ENCODE results near the gene FGGY.
"Not testable (repeated sequence)": the region's sequence is repeated elsewhere in the genome, so short reads cannot be mapped to it uniquely, and the experiment has no call there.

Gene FGGY

DNA sequence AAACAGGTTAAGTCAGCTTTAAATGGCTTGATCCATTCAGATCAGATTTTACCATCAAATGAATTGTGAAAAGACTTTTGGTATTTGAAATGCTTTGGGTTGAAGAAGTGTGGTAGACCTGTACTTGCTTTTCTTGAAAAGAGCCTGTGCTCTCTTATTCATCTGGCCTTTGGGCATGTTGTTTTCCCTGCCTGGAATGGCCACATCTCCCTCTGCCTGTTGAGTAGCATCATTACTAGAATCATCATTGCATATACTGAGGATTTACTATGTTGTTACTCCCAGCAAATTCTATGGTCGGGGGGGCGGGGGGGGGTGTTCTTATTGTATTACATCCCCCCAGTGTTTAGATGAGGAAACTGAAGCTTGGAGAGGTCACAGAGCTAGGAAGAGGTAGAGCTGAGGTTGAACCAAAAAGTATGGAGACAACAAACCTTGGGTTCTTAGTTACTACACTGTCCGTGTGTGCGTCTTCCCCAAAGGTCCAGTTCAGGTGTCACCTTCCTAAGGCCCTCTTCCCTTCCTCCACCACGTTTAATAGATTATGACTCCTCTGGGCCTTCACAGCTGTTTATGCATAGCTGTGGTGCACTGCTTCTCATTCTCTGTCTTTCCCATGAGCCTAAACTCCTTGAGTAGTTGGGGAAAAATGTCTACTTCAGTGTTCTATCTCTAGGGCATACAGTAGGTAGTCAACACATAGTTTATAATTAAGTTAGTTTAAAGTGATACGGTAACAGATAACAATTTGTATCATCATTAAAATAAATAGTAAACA, 271.5 kb downstream of the FGGY start:
- DNase-seq: no peak

DNA sequence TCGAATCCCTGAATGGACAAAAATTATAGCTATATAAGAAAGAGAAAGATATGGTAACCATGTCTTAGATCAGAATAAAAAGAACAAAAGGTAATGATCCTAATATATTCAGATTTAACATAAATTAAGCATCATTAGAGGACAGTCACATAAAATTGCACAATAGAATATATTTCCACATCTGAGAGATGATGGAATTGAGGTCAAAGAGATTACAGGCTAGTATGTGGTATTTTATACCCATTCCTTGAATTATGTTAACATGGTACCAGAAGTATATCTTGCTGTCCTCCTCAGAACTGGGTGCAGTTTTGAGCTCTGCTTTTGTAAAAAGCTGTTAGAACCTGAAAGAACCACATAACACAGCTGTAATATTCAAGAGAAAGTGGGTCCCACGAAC, 272.3 kb downstream of the FGGY start:
- DNase-seq: no peak

DNA sequence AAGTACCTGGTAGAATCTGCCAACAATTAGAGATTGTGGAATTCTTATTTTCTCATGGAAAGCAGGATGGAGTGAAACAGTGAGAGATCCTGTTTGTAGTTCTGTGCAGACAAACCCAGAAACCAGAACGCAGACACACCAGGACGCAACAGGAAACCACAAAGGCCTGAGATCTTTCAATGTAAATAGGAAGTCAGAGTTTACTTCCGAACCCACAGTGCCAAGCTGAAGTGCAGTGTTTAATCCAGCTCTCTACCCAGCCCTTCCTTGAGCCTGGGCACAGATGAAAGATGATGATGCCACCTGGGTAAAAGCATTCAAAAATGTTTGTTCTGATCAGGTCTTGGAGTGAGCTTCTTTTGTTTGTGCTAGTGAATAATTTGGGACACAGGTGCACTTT, 273.6 kb downstream of the FGGY start:
- DNase-seq: peak in 4 of 56 donors; percentile 0 to 30 (median 8)

DNA sequence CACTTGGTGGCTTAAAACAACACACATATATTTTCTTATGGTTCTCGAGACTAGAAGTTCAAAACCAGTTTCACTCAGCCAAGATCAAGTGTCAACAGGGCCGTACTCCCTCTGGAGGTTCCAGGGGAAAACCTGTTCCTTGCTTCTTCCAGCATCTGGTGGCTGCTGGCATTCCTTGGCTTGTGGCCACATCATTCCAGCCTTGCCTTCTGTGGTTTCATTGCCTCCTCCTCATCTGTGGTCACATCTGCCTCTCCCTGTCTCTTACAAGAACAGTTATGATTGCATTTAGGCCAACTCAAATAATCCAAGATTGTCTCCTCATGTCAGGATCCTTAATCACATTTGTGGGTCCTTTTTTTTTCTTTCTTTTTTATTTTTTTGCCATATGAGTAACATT, 277.2 kb downstream of the FGGY start:
- DNase-seq: no peak

GRCh38 chr1:59577774-59578173, 280.9 kb downstream of the FGGY start:
- DNase-seq: no peak

DNA sequence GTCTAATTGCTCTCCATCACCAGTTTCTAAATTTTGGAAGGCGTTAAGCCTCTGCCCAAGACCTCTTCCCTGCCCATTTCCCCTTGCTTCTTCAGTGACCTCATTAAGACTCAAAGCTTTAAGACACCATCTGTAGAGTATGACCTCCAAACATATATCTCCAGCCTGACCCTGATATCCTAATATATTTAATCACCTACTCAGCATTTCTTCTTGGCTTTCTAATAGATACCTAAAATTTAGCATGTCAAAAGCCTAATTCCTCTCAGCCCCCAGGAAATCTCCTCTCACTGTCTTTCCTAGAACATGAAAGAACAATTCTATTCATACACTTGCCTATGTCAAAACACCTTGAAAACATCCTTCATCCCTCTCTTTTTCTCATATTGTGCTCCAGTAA, 282.3 kb downstream of the FGGY start:
- no peak for DNase-seq

GRCh38 chr1:59580257-59580656, 283.4 kb downstream of the FGGY start:
- DNase-seq: no peak

DNA sequence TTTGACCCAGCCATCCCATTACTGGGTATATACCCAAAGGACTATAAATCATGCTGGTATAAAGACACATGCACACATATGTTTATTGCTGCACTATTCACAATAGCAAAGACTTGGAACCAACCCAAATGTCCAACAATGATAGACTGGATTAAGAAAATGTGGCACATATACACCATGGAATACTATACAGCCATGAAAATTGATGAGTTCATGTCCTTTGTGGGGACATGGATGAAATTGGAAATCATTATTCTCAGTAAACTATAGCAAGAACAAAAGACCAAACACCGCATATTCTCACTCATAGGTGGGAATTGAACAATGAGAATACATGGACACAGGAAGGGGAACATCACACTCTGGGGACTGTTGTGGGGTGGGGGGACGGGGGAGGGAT, 295.5 kb downstream of the FGGY start:
- not testable (repeated sequence) for DNase-seq

- no peak for DNase-seq
Measured at GRCh38 chr1:59592924-59593323, 296.0 kb downstream of the FGGY start.

- no peak for DNase-seq
Measured at GRCh38 chr1:59593798-59594790, 297.2 kb downstream of the FGGY start.

- DNase-seq: no peak
Measured at GRCh38 chr1:59595774-59596173, 298.9 kb downstream of the FGGY start.

GRCh38 chr1:59596432-59596831, 299.5 kb downstream of the FGGY start:
- no peak for DNase-seq

GRCh38 chr1:59596956-59597355, 300.1 kb downstream of the FGGY start:
- no peak for DNase-seq

- peak in 13 of 56 donors; percentile 1 to 59 (median 11) for DNase-seq
Measured at GRCh38 chr1:59597420-59598119, 300.7 kb downstream of the FGGY start.

GRCh38 chr1:59598120-59598440, 301.2 kb downstream of the FGGY start:
- DNase-seq: no peak

- peak in 9 of 56 donors; percentile 2 to 27 (median 12) for DNase-seq
Measured at GRCh38 chr1:59601041-59601441, 304.1 kb downstream of the FGGY start.

GRCh38 chr1:59601811-59602210, 304.9 kb downstream of the FGGY start:
- DNase-seq: no peak

- no peak for DNase-seq
Measured at GRCh38 chr1:59604191-59604590, 307.3 kb downstream of the FGGY start.

- no peak for DNase-seq
Measured at GRCh38 chr1:59605184-59605583, 308.3 kb downstream of the FGGY start.

DNA sequence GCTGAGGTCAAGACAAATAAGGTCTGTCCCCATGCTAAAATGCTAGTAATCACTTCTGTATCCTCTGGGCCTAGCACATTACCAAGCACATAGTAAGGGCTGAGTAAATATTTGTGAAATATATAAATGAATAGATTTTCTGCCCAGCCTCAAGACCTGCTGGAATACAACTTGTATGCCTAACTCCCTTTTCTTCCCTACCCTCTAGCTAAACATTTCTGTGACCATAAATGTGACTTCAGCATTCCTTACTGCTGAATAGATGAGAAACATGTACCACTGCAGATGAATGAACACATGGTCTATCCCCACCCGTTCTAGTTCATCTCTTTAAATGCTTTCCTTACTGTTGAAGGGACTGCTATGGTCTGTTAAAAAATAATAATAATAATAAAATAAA, 308.9 kb downstream of the FGGY start:
- no peak for DNase-seq

DNA sequence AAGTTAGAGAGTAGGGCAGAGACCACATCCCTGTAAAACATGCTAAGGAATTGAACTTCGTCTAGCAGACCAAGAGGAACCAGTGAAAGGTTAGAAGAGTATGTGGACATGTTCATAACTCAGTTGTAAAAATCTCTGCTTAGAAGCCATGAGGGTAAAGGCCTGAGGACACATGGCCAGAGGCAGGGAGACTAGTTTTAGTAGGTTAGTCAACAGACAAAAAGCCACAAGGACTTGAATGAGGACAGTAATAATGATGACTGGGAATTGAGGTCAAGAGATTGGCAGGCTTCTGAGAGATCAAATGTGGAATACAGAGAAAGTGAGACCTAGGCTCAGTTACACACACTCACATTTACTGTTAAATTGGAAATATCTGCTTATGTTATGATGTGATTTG, 312.4 kb downstream of the FGGY start:
- no peak for DNase-seq

DNA sequence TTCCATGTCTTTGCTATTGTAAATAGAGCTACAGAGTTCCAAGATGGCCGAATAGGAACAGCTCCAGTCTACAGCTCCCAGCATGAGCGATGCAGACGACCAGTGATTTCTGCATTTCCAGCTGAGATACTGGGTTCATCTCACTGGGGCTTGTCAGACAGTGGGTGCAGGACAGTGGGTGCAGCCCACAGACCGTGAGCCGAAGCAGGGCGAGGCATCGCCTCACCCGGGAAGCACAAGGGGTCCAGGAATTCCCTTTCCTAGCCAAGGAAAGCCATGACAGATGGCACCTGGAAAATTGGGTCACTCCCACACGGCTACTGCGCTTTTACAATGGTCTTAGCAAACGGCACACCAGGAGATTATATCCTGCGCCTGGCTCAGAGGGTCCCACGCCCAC, 313.6 kb downstream of the FGGY start:
- not testable (repeated sequence) for DNase-seq

All from nucleus accumbens (tissue), 56 donors.